H9 (cell line): Measurements from ENCODE around the gene GFOD2. TPM values are rescaled to one million over a fixed set of nuclear protein-coding genes. Genes with fewer than 3 reads are reported as not detected.

Source experiments
- DNase-seq: peaks from one replicate; pipeline ENCODE4 v3.0.0-alpha.2; 2017
- H2AFZ ChIP-seq: one replicate; pipeline ENCODE4 v1.6.1; 2013; ENCODE audit warnings: mild to moderate bottlenecking, low read length, control low read depth, moderate library complexity
- H2AK5ac ChIP-seq: 2 replicates; pipeline ENCODE4 v1.6.1; 2013; ENCODE audit warnings: low read length, control low read depth, mixed read lengths; ENCODE audit not compliant: insufficient read length
- H2BK120ac ChIP-seq: one replicate; pipeline ENCODE4 v1.6.1; 2013; ENCODE audit warnings: low read depth, mild to moderate bottlenecking, low read length, control low read depth, inconsistent platforms; ENCODE audit not compliant: poor library complexity, severe bottlenecking
- H2BK12ac ChIP-seq: 2 replicates; pipeline ENCODE4 v1.6.1; 2013; ENCODE audit warnings: low read length, control low read depth, mixed read lengths, low read depth; ENCODE audit not compliant: insufficient read length
- H2BK15ac ChIP-seq: 2 replicates; pipeline ENCODE4 v1.6.1; 2013; ENCODE audit warnings: low read depth, low read length, control low read depth
- H2BK20ac ChIP-seq: one replicate; pipeline ENCODE4 v1.6.1; 2013; ENCODE audit warnings: low read depth, mild to moderate bottlenecking, low read length, control low read depth, inconsistent platforms; ENCODE audit not compliant: poor library complexity, severe bottlenecking
- H2BK5ac ChIP-seq: 2 replicates; pipeline ENCODE4 v1.6.1; 2013; ENCODE audit warnings: low read length, control low read depth, mixed read lengths; ENCODE audit not compliant: insufficient read length
- H3K14ac ChIP-seq: 2 replicates; pipeline ENCODE4 v1.6.1; 2013; ENCODE audit warnings: low read length, control low read depth; ENCODE audit not compliant: insufficient read depth
- H3K18ac ChIP-seq: 2 replicates; pipeline ENCODE4 v1.6.1; 2013; ENCODE audit warnings: low read depth, mild to moderate bottlenecking, mixed read lengths, low read length, control low read depth; ENCODE audit not compliant: insufficient read length
- H3K23ac ChIP-seq: 2 replicates; pipeline ENCODE4 v1.6.1; 2013; ENCODE audit warnings: low read length, control low read depth, mixed read lengths, low read depth; ENCODE audit not compliant: insufficient read length
- H3K23me2 ChIP-seq: 2 replicates; pipeline ENCODE4 v1.6.1; 2013; ENCODE audit warnings: low read depth, mild to moderate bottlenecking, mixed read lengths, low read length, control low read depth; ENCODE audit not compliant: insufficient read length, poor library complexity, severe bottlenecking
- H3K27ac ChIP-seq: 2 replicates; pipeline ENCODE4 v1.5.1; 2013; ENCODE audit warnings: low read length, control low read depth, mixed read lengths, low read depth; ENCODE audit not compliant: insufficient read length
- H3K27me3 ChIP-seq: 2 replicates; pipeline ENCODE4 v1.6.1; 2013; ENCODE audit warnings: low read length, control low read depth, inconsistent platforms; ENCODE audit not compliant: insufficient read depth
- H3K4ac ChIP-seq: 2 replicates; pipeline ENCODE4 v1.6.1; 2013; ENCODE audit warnings: low read depth, mild to moderate bottlenecking, control low read depth, inconsistent platforms, low read length, moderate library complexity
- H3K4me1 ChIP-seq: 2 replicates; pipeline ENCODE4 v1.6.1; 2013; ENCODE audit warnings: low read length, control low read depth, inconsistent platforms; ENCODE audit not compliant: insufficient read depth
- H3K4me2 ChIP-seq: 2 replicates; pipeline ENCODE4 v1.6.1; 2013; ENCODE audit warnings: low read length, control low read depth, mixed read lengths; ENCODE audit not compliant: insufficient read length, insufficient read depth
- H3K56ac ChIP-seq: 2 replicates; pipeline ENCODE4 v1.6.1; 2013; ENCODE audit warnings: low read depth, mild to moderate bottlenecking, mixed read lengths, low read length, control low read depth; ENCODE audit not compliant: insufficient read length
- H3K79me1 ChIP-seq: 2 replicates; pipeline ENCODE4 v1.6.1; 2013; ENCODE audit warnings: low read depth, mild to moderate bottlenecking, moderate library complexity, low read length, control low read depth, inconsistent platforms; ENCODE audit not compliant: insufficient read depth, poor library complexity, severe bottlenecking
- H3K79me2 ChIP-seq: 2 replicates; pipeline ENCODE4 v1.6.1; 2013; ENCODE audit warnings: low read length, control low read depth, inconsistent platforms; ENCODE audit not compliant: insufficient read depth
- H3K9ac ChIP-seq: 2 replicates; pipeline ENCODE4 v1.6.1; 2013; ENCODE audit warnings: low read length, control low read depth, mixed read lengths; ENCODE audit not compliant: insufficient read length; ENCODE audit errors: extremely low read depth
- H3K9me3 ChIP-seq: one replicate; pipeline ENCODE4 v1.6.1; 2013; ENCODE audit warnings: low read depth, low read length, inconsistent platforms; ENCODE audit not compliant: control insufficient read depth
- H3T11ph ChIP-seq: one replicate; pipeline ENCODE4 v1.6.1; 2013; ENCODE audit warnings: mild to moderate bottlenecking, low read length, control low read depth, inconsistent platforms
- H4K20me1 ChIP-seq: one replicate; pipeline ENCODE4 v1.6.1; 2013; ENCODE audit not compliant: control insufficient read depth, insufficient read length, insufficient read depth
- H4K5ac ChIP-seq: 2 replicates; pipeline ENCODE4 v1.6.1; 2013; ENCODE audit warnings: low read depth, mild to moderate bottlenecking, mixed read lengths, low read length, control low read depth; ENCODE audit not compliant: insufficient read length
- H4K8ac ChIP-seq: replicated peaks from 2 replicates; pipeline ENCODE4 v1.6.1; 2013; ENCODE audit warnings: low read length, control low read depth, mixed read lengths, low read depth; ENCODE audit not compliant: insufficient read length
- H4K91ac ChIP-seq: 2 replicates; pipeline ENCODE4 v1.6.1; 2013; ENCODE audit warnings: low read depth, mild to moderate bottlenecking, moderate library complexity, mixed read lengths, low read length, control low read depth; ENCODE audit not compliant: insufficient read length
- H3K27ac Mint-ChIP-seq, 3 experiments: 2 replicates in 2 of 3; 3 replicates in 1 of 3; pipeline ENCODE4 v1.8.0; 2020 to 2021; ENCODE audit warnings: mixed read lengths in 3 of 3, mild to moderate bottlenecking in 1 of 3, moderate library complexity in 1 of 3
- H3K27me3 Mint-ChIP-seq: 2 replicates; pipeline ENCODE4 v1.8.0; 2021; ENCODE audit warnings: low read depth, mild to moderate bottlenecking, moderate library complexity, mixed read lengths
- H3K36me3 Mint-ChIP-seq, 3 experiments: 2 replicates in 2 of 3; 3 replicates in 1 of 3; pipeline ENCODE4 v1.8.0; 2020 to 2021; ENCODE audit warnings: low read depth in 3 of 3, mixed read lengths in 3 of 3; ENCODE audit not compliant: insufficient read depth in 1 of 3
- H3K4me1 Mint-ChIP-seq, 2 experiments: 2 replicates each; pipeline ENCODE4 v1.8.0; 2020; ENCODE audit warnings: mixed read lengths in 2 of 2
- H3K4me3 Mint-ChIP-seq, 2 experiments: 2 replicates in 1 of 2; 3 replicates in 1 of 2; pipeline ENCODE4 v1.8.0; 2020 to 2021; ENCODE audit warnings: mild to moderate bottlenecking in 2 of 2, mixed read lengths in 2 of 2, moderate library complexity in 1 of 2
- H3K9me3 Mint-ChIP-seq, 2 experiments: 2 replicates in 1 of 2; 3 replicates in 1 of 2; pipeline ENCODE4 v1.8.0; 2020; ENCODE audit warnings: mild to moderate bottlenecking in 2 of 2, mixed read lengths in 2 of 2, moderate library complexity in 1 of 2
- CTCF ChIP-seq: fragments of 200-600 bp; sonication (generic); conservative IDR thresholded peaks from 3 replicates; pipeline ENCODE4 v1.8.0; 2021; ENCODE audit warnings: antibody characterized with exemption, mild to moderate bottlenecking
- WGBS: extraction: QIAGEN DNeasy Blood & Tissue Kit; methylation state at CpG from one replicate; pipeline ENCODE4 v1.1.7; 2013; ENCODE audit warnings: missing lambda C conversion rate, low lambda C conversion rate, mixed read lengths; ENCODE audit not compliant: insufficient read length; ENCODE audit errors: extremely low coverage; 5-methylcytosine and 5-hydroxymethylcytosine counted together
- total RNA-seq: library from RNA; stranded (reverse); gene quantifications from 2 replicates; pipeline ENCODE4 v1.2.1, GENCODE V29; 2021

Gene GFOD2
- total RNA-seq, 1 experiment from 2014 or later: 21.8 TPM

GRCh38 chr16:67632415-67633172 lies 86.5 kb downstream of the GFOD2 start:
- Histone ChIP-seq H2BK15ac (no peak overlapping the region), H3K18ac (no peak overlapping the region), H3T11ph (no peak overlapping the region), H3K14ac (no peak overlapping the region), H4K20me1 (no peaks in the 10 kb centered on the region), H3K27me3 (no peaks in the 10 kb centered on the region), H4K5ac (no peak overlapping the region), H3K4me2 (no peak overlapping the region), H3K56ac (no peak overlapping the region), H2BK120ac (no peak overlapping the region), H2AFZ (no peak overlapping the region), H3K9me3 (no peaks in the 10 kb centered on the region), H2BK20ac (no peak overlapping the region), H4K91ac (no peak overlapping the region), H2BK5ac (no peak overlapping the region), H2AK5ac (no peak overlapping the region), H3K9ac (no peak overlapping the region), H3K79me2 (no peaks in the 10 kb centered on the region), H3K79me1 (no peaks in the 10 kb centered on the region), H3K4me1 (no peaks in the 10 kb centered on the region), H3K23ac (no peak overlapping the region), H2BK12ac (no peak overlapping the region), H3K27ac (no peak overlapping the region), H3K4ac (no peak overlapping the region), H4K8ac (no peak overlapping the region), H3K23me2 (no peaks in the 10 kb centered on the region)
- no CpG with 5 or more reads among the region's 7 CpGs for WGBS
- DNase-seq: no peak
- no peaks in the 10 kb centered on the region for H3K4me1 Mint-ChIP-seq
- H3K36me3 Mint-ChIP-seq: peaks cover 33 to 81% (median 61%) of the 10 kb centered on the region in 3 experiments
- H3K4me3 Mint-ChIP-seq: no peak overlapping the region
- H3K27ac Mint-ChIP-seq: peak overlapping the region in 1 of 3 experiments; percentile 61; a peak in 1 of 7 replicates
- H3K27me3 Mint-ChIP-seq: peaks cover 1% of the 10 kb centered on the region; the same call in 1 of the 2 replicates
- TF ChIP-seq CTCF: no peak
- no peaks in the 10 kb centered on the region for H3K9me3 Mint-ChIP-seq
